Neural cell (in vitro differentiated cells): Measurements from ENCODE around the gene PALD1. TPM values are rescaled to one million over a fixed set of nuclear protein-coding genes. Genes with fewer than 3 reads are reported as not detected.
"Not testable (repeated sequence)": the region's sequence is repeated elsewhere in the genome, so short reads cannot be mapped to it uniquely, and the experiment has no call there.

Source experiments
- H2AFZ ChIP-seq: fragments of 200-600, 300-800 bp; sonication (generic), shearing (Covaris generic); 2 replicates; pipeline ENCODE4 v1.6.0; 2014; ENCODE audit warnings: low read depth, mild to moderate bottlenecking, antibody characterized with exemption, low read length, moderate library complexity
- H3F3A ChIP-seq: fragments of 200-600 bp; shearing (Covaris generic); 2 replicates; pipeline ENCODE4 v1.6.1; 2016; ENCODE audit warnings: mild to moderate bottlenecking, moderate library complexity, mixed read lengths, antibody characterized with exemption, low read length; ENCODE audit not compliant: insufficient read depth, poor library complexity, severe bottlenecking
- H3K27ac ChIP-seq: fragments of 200-600, 300-800 bp; sonication (generic), shearing (Covaris generic); 2 replicates; pipeline ENCODE4 v1.5.1; 2014; ENCODE audit warnings: mild to moderate bottlenecking, low read length, moderate library complexity
- H3K27me3 ChIP-seq: fragments of 300-800, 200-600 bp; sonication (generic), shearing (Covaris generic); 2 replicates; pipeline ENCODE4 v1.6.0; 2014; ENCODE audit warnings: mild to moderate bottlenecking, low read depth, low read length, moderate library complexity; ENCODE audit not compliant: insufficient read depth
- H3K36me3 ChIP-seq: fragments of 300-800, 200-600 bp; sonication (generic), shearing (Covaris generic); 2 replicates; pipeline ENCODE4 v1.5.1; 2014; ENCODE audit warnings: mild to moderate bottlenecking, antibody characterized with exemption, low read length, moderate library complexity; ENCODE audit not compliant: insufficient read depth
- H3K4me2 ChIP-seq: fragments of 300-800, 200-600 bp; sonication (generic), shearing (Covaris generic); 2 replicates; pipeline ENCODE4 v1.6.0; 2014; ENCODE audit warnings: mild to moderate bottlenecking, low read length
- H3K4me3 ChIP-seq: fragments of 300-800, 200-600 bp; sonication (generic), shearing (Covaris generic); 2 replicates; pipeline ENCODE4 v1.5.1; 2014; ENCODE audit warnings: mild to moderate bottlenecking, low read length, moderate library complexity
- H3K79me2 ChIP-seq: fragments of 200-600 bp; shearing (Covaris generic); replicated peaks from 2 replicates; pipeline ENCODE4 v1.6.0; 2014; ENCODE audit warnings: mild to moderate bottlenecking, low read length, moderate library complexity; ENCODE audit not compliant: insufficient read depth
- H3K9ac ChIP-seq: fragments of 300-800, 200-600 bp; sonication (generic), shearing (Covaris generic); 2 replicates; pipeline ENCODE4 v1.6.1; 2016; ENCODE audit warnings: mild to moderate bottlenecking, low read length, mixed read lengths
- H3K9me2 ChIP-seq: fragments of 200-600 bp; shearing (Covaris generic); 2 replicates; pipeline ENCODE4 v1.6.1; 2016; ENCODE audit warnings: mild to moderate bottlenecking, low read length, mixed read lengths; ENCODE audit not compliant: insufficient read depth
- H3K9me3 ChIP-seq: fragments of 200-600, 300-800 bp; sonication (generic), shearing (Covaris generic); 2 replicates; pipeline ENCODE4 v1.6.1; 2016; ENCODE audit warnings: mild to moderate bottlenecking, mixed run types, low read length, moderate library complexity, mixed read lengths
- H4K20me1 ChIP-seq: fragments of 200-600 bp; shearing (Covaris generic); 2 replicates; pipeline ENCODE4 v1.6.1; 2016; ENCODE audit warnings: mild to moderate bottlenecking, mixed run types; ENCODE audit not compliant: insufficient read depth
- CTCF ChIP-seq: fragments of 450-650 bp; IDR thresholded peaks from 2 replicates; pipeline ENCODE4 v1.5.1; 2014; ENCODE audit warnings: antibody characterized with exemption, mild to moderate bottlenecking, moderate library complexity; ENCODE audit not compliant: poor library complexity, severe bottlenecking
- EP300 ChIP-seq: fragments of 450-650 bp; conservative IDR thresholded peaks from 2 replicates; pipeline ENCODE4 v1.6.1; 2014; ENCODE audit warnings: antibody characterized with exemption, mild to moderate bottlenecking, moderate library complexity; ENCODE audit not compliant: poor library complexity, severe bottlenecking
- EZH2 ChIP-seq: fragments of 200-600, 300-800 bp; shearing (Covaris generic), sonication (generic); IDR thresholded peaks from 2 replicates; pipeline ENCODE4 v1.6.1; 2014; ENCODE audit warnings: antibody characterized with exemption, low read length, borderline replicate concordance, mild to moderate bottlenecking; ENCODE audit not compliant: insufficient read depth, poor library complexity, severe bottlenecking
- MXI1 ChIP-seq: fragments of 450-650 bp; conservative IDR thresholded peaks from 2 replicates; pipeline ENCODE4 v1.6.1; 2014; ENCODE audit warnings: antibody characterized with exemption, mild to moderate bottlenecking; ENCODE audit not compliant: poor library complexity, severe bottlenecking
- POLR2AphosphoS5 ChIP-seq: IDR thresholded peaks from 2 replicates; pipeline ENCODE4 v1.6.1; 2012
- RAD21 ChIP-seq: fragments of 450-650 bp; conservative IDR thresholded peaks from 2 replicates; pipeline ENCODE4 v1.6.1; 2014; ENCODE audit warnings: antibody characterized with exemption, mild to moderate bottlenecking, moderate library complexity
- SMC3 ChIP-seq: fragments of 450-650 bp; conservative IDR thresholded peaks from 2 replicates; pipeline ENCODE4 v1.6.1; 2014; ENCODE audit warnings: antibody characterized with exemption, mild to moderate bottlenecking, moderate library complexity; ENCODE audit not compliant: poor library complexity
- TAF1 ChIP-seq: IDR thresholded peaks from 2 replicates; pipeline ENCODE4 v1.6.1; 2012; ENCODE audit warnings: low read depth
- polyA plus RNA-seq: library from polyadenylated mRNA; depleted of rRNA; stranded (reverse); fragments of >200 nt; gene quantifications from 2 replicates; pipeline ENCODE4 v1.2.3, GENCODE V29; 2014
- TF ChIP-seq, protein P1 (sequence below): IDR thresholded peaks from 2 replicates; pipeline ENCODE4 v1.6.1; 2012; ENCODE audit warnings: borderline replicate concordance

Gene PALD1
- polyA plus RNA-seq, 1 donor from 2014 or later: 1.1 TPM

DNA sequence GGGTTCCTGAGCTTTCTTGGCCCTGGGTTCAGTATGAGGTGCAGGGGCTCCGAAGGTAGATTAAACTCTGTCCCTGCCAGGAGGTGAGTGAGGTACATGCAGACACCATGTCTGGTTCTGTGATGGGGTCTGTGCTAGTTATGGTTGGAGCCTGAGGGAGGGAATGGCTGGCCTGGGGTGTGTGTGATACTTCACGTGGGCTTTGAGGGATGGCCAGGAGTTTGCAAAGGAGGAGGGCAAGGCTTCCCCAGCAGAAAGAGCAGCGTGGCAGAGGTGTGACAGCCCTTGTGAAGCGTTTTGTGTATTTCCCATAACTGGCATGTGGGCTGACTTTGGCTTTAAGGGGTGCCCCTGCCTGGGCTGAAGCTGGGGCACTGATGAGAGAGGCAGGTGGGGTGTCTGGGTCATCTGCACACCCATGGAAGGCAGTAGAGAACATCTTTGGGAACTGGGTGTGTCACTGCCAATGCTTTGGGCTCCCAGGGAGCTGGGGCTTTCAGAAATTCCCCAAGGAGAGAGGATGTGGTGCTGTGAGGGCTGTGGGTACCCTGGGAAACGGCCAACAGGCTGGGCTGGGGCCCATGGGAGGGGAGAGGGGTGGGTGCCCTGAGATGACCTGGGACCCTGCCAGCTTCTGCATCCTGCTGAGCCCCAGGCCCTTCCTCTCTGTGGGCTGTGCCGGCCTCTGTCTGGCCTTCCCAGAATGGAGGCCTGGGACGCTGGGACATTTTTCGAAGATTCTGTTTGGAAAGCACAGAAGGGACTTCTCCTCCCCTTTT lies 4.6 kb downstream of the PALD1 start:
- Histone ChIP-seq H3K36me3 (no peaks in the 10 kb centered on the region), H2AFZ (no peak overlapping the region), H3K9ac (no peak overlapping the region), H3K9me2 (no peaks in the 10 kb centered on the region), H3K27me3 (peaks cover 13% of the 10 kb centered on the region), H3K4me3 (no peak overlapping the region), H3K9me3 (no peaks in the 10 kb centered on the region), H3F3A (no peaks in the 10 kb centered on the region), H3K4me2 (no peak overlapping the region), H3K79me2 (no peaks in the 10 kb centered on the region), H4K20me1 (no peaks in the 10 kb centered on the region), H3K27ac (no peak overlapping the region)
- TF ChIP-seq SMC3 (no peak), RAD21 (no peak), MXI1 (no peak), TAF1 (no peak), POLR2AphosphoS5 (no peak), EZH2 (no peak), EP300 (no peak), CTCF (no peak)
- TF ChIP-seq, protein P1, sequence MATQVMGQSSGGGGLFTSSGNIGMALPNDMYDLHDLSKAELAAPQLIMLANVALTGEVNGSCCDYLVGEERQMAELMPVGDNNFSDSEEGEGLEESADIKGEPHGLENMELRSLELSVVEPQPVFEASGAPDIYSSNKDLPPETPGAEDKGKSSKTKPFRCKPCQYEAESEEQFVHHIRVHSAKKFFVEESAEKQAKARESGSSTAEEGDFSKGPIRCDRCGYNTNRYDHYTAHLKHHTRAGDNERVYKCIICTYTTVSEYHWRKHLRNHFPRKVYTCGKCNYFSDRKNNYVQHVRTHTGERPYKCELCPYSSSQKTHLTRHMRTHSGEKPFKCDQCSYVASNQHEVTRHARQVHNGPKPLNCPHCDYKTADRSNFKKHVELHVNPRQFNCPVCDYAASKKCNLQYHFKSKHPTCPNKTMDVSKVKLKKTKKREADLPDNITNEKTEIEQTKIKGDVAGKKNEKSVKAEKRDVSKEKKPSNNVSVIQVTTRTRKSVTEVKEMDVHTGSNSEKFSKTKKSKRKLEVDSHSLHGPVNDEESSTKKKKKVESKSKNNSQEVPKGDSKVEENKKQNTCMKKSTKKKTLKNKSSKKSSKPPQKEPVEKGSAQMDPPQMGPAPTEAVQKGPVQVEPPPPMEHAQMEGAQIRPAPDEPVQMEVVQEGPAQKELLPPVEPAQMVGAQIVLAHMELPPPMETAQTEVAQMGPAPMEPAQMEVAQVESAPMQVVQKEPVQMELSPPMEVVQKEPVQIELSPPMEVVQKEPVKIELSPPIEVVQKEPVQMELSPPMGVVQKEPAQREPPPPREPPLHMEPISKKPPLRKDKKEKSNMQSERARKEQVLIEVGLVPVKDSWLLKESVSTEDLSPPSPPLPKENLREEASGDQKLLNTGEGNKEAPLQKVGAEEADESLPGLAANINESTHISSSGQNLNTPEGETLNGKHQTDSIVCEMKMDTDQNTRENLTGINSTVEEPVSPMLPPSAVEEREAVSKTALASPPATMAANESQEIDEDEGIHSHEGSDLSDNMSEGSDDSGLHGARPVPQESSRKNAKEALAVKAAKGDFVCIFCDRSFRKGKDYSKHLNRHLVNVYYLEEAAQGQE: no peak

DNA sequence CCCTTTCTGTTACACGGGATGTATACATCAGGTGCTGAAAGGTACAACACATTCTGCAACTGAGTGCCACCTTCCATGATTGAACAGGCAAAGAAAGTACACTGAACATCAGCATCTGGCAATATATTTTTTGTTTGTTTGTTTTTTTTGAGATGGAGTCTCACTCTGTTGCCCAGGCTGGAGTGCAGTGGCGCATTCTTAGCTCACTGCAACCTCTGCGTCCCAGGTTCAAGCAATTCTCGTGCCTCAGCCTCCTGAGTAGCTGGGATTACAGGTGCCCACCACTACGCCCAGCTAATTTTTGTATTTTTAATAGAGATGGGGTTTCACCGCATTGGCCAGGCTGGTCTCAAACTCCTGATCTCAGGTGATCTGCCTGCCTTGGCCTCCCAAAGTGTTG lies 5.3 kb downstream of the PALD1 start:
- H4K20me1 ChIP-seq, H3K9me2 ChIP-seq, H3K36me3 ChIP-seq, H2AFZ ChIP-seq, H3K9ac ChIP-seq, H3K4me3 ChIP-seq, H3K9me3 ChIP-seq, H3K79me2 ChIP-seq, H3K27me3 ChIP-seq, H3K27ac ChIP-seq, H3K4me2 ChIP-seq, H3F3A ChIP-seq: not testable (repeated sequence)

DNA sequence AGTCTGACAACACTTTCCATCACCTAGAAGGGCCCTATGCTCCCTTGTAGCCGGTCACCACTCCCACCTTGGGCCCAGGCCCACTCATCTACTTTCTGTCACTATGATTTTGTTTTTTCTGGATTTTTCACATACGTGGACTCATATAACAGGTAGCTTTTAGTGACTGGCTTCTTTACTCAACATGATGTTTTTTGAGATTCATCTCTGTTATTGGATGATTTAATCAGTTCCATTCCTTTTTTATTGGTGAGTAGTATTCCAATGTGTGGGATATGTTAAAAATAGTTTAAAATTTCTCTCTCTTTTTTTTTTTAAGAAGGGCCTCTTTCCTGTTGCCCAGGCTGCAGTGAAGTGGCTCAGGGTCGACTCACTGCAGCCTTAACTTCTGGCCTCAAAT lies 9.3 kb downstream of the PALD1 start:
- no peaks in the 10 kb centered on the region for H3F3A ChIP-seq
- no peak overlapping the region for H2AFZ ChIP-seq
- TF ChIP-seq, protein P1: no peak
- TF ChIP-seq POLR2AphosphoS5: no peak
- TF ChIP-seq MXI1: no peak
- no peaks in the 10 kb centered on the region for H3K9me2 ChIP-seq
- no peaks in the 10 kb centered on the region for H3K27me3 ChIP-seq
- no peak overlapping the region for H3K27ac ChIP-seq
- H3K9ac ChIP-seq: no peak overlapping the region
- no peaks in the 10 kb centered on the region for H3K9me3 ChIP-seq
- H3K4me2 ChIP-seq: no peak overlapping the region
- no peaks in the 10 kb centered on the region for H4K20me1 ChIP-seq
- no peak overlapping the region for H3K4me3 ChIP-seq
- no peaks in the 10 kb centered on the region for H3K36me3 ChIP-seq
- H3K79me2 ChIP-seq: no peaks in the 10 kb centered on the region
